HepG2 (cell line): ENCODE measurements around the gene MYRIP. TPM values are rescaled to one million over a fixed set of nuclear protein-coding genes. Genes with fewer than 3 reads are reported as not detected.

Experiments
- ATAC-seq: fragments of 200-7000 bp; cut with Tn5 transposase; 3 replicates; pipeline ENCODE4 v1.9.1; 2020; ENCODE audit warnings: mild to moderate bottlenecking, moderate library complexity
- BruUV-seq: library from RNA; stranded (reverse); fragments of 400-500 nt; replicated peaks from 2 replicates; lab custom pipeline; 2021; lab: Mats Ljungman, UMichigan
- CTCF ChIA-PET: fragments of 300-600 bp; formaldehyde crosslinking; extraction: SDS; loops from one replicate; lab custom pipeline; 2021; ENCODE audit warnings: low total read pairs, inconsistent platforms, low intra/inter-chr PET ratio; lab: Yijun Ruan, JAX
- POLR2A ChIA-PET: fragments of 350-600 bp; sonication (Branson Sonifier 250); formaldehyde crosslinking; loops from one replicate; lab custom pipeline; 2020; ENCODE audit warnings: antibody characterized with exemption, inconsistent platforms; lab: Yijun Ruan, JAX
- DNase-seq: peaks from one replicate; pipeline ENCODE4 v3.0.0-alpha.2; 2015; ENCODE audit warnings: low spot score
- FAIRE-seq: peaks from 3 replicates; lab custom pipeline; 2011; peaks lifted over from hg19 to GRCh38; lab: Jason Lieb, UNC
- H2AFZ ChIP-seq: one replicate; pipeline ENCODE4 v1.6.1; 2011; ENCODE audit warnings: low read length, inconsistent platforms
- H3K27ac ChIP-seq: fragments of 300-600 bp; 3 replicates; pipeline ENCODE4 v1.8.0; 2011; ENCODE audit warnings: mixed run types, mild to moderate bottlenecking, mixed read lengths, low read length, inconsistent platforms; ENCODE audit not compliant: insufficient read depth; ENCODE audit errors: extremely low read length
- H3K27me3 ChIP-seq, 2 experiments: fragments of 200-600 bp in 1 of 2; 2 replicates in 1 of 2; 3 replicates in 1 of 2; pipeline versions ENCODE4 v1.6.0 to v1.8.0; 2011; ENCODE audit warnings: low read length in 2 of 2, mild to moderate bottlenecking in 2 of 2, moderate library complexity in 2 of 2, inconsistent platforms in 1 of 2; ENCODE audit not compliant: insufficient read depth in 2 of 2, control insufficient read depth in 1 of 2
- H3K36me3 ChIP-seq, 2 experiments: fragments of 200-600 bp in 1 of 2; replicated peaks in 1 of 2; 2 replicates in 1 of 2; 3 replicates in 1 of 2; pipeline versions ENCODE4 v1.5.1 to v1.8.0; 2011; ENCODE audit warnings: low read length in 2 of 2, inconsistent platforms in 1 of 2; ENCODE audit not compliant: insufficient read depth in 2 of 2, control insufficient read depth in 1 of 2
- H3K4me1 ChIP-seq: 2 replicates; pipeline ENCODE4 v1.5.1; 2012; ENCODE audit warnings: low read length, inconsistent platforms; ENCODE audit not compliant: insufficient read depth
- H3K4me2 ChIP-seq: 2 replicates; pipeline ENCODE4 v1.6.0; 2011; ENCODE audit warnings: low read depth, low read length, inconsistent platforms
- H3K4me3 ChIP-seq, 3 experiments: fragments of 200-600 bp in 1 of 3; sonication (generic), shearing (Covaris generic) in 1 of 3; replicated peaks in 1 of 3; 2 replicates each; pipeline ENCODE4 v1.5.1; 2011 to 2016; ENCODE audit warnings: low read length in 3 of 3, inconsistent platforms in 2 of 3, low read depth in 2 of 3, mild to moderate bottlenecking in 2 of 3, control low read depth in 1 of 3, mixed read lengths in 1 of 3; ENCODE audit not compliant: insufficient read depth in 1 of 3
- H3K79me2 ChIP-seq: one replicate; pipeline ENCODE4 v1.6.1; 2011; ENCODE audit warnings: low read length, inconsistent platforms; ENCODE audit not compliant: insufficient read depth
- H3K9ac ChIP-seq: 2 replicates; pipeline ENCODE4 v1.6.0; 2011; ENCODE audit warnings: mild to moderate bottlenecking, low read depth, low read length, inconsistent platforms; ENCODE audit not compliant: insufficient read depth
- H3K9me3 ChIP-seq: 2 replicates; pipeline ENCODE4 v1.5.1; 2012; ENCODE audit warnings: mild to moderate bottlenecking, low read length
- H4K20me1 ChIP-seq: 2 replicates; pipeline ENCODE4 v1.6.0; 2011; ENCODE audit warnings: inconsistent platforms, mild to moderate bottlenecking, low read length, moderate library complexity; ENCODE audit not compliant: insufficient read depth
- ATF1 ChIP-seq: IDR thresholded peaks from 2 replicates; pipeline ENCODE4 v1.6.1; 2016; ENCODE audit warnings: mild to moderate bottlenecking, control low read depth
- REPIN1 ChIP-seq: sonication (generic); formaldehyde crosslinking; IDR thresholded peaks from 2 replicates; pipeline ENCODE4 v1.8.0; 2022; ENCODE audit warnings: missing genetic modification reagents, low read depth, mild to moderate bottlenecking, borderline replicate concordance
- RFXANK ChIP-seq: IDR thresholded peaks from 2 replicates; pipeline ENCODE4 v1.6.1; 2016
- STAT6 ChIP-seq: sonication (generic); formaldehyde crosslinking; IDR thresholded peaks from 2 replicates; pipeline ENCODE4 v1.4.0; 2020; ENCODE audit warnings: missing genetic modification reagents, mild to moderate bottlenecking, borderline replicate concordance
- ZBTB8A ChIP-seq: sonication (generic); formaldehyde crosslinking; IDR thresholded peaks from 2 replicates; pipeline ENCODE4 v1.4.0; 2020; ENCODE audit warnings: mild to moderate bottlenecking, low read depth, missing genetic modification reagents, borderline replicate concordance
- ZFP37 ChIP-seq: sonication (generic); formaldehyde crosslinking; IDR thresholded peaks from 2 replicates; pipeline ENCODE4 v1.4.0; 2020; ENCODE audit warnings: missing genetic modification reagents, borderline replicate concordance
- ZNF280B ChIP-seq: sonication (generic); formaldehyde crosslinking; IDR thresholded peaks from 2 replicates; pipeline ENCODE4 v1.5.0; 2020; ENCODE audit warnings: missing genetic modification reagents, mild to moderate bottlenecking, borderline replicate concordance
- ZNF446 ChIP-seq: sonication (generic); formaldehyde crosslinking; IDR thresholded peaks from 2 replicates; pipeline ENCODE4 v1.5.0; 2020; ENCODE audit warnings: mild to moderate bottlenecking, missing genetic modification reagents
- ZNF615 ChIP-seq: sonication (generic); formaldehyde crosslinking; IDR thresholded peaks from 2 replicates; pipeline ENCODE4 v1.5.0; 2020; ENCODE audit warnings: mild to moderate bottlenecking, missing genetic modification reagents, borderline replicate concordance
- ZNF710 ChIP-seq: sonication (generic); formaldehyde crosslinking; IDR thresholded peaks from 2 replicates; pipeline ENCODE4 v1.5.0; 2020; ENCODE audit warnings: mild to moderate bottlenecking, missing genetic modification reagents, borderline replicate concordance
- in situ Hi-C: cut with HindIII; loops from 2 replicates; pipeline ENCODE4 v1.10.0; 2017; ENCODE audit warnings: low pct_unique_long_range_greater_than_20kb; ENCODE audit not compliant: extremely low pct_ligation_motif_present
- intact Hi-C: fragments of 100-400 bp; cut with micrococcal nuclease; formaldehyde crosslinking; loops from one replicate; pipeline ENCODE4 v1.10.0; 2022; ENCODE audit not compliant: unreplicated experiment
- polyA plus RNA-seq, 8 experiments: library from polyadenylated mRNA; depleted of rRNA in 3 of 8; stranded (reverse) in 7 of 8; unstranded in 1 of 8; fragments of >200 nt; fragmentation: Illumina TruSeq in 4 of 8; extraction: Trizol in 4 of 8; gene quantifications; 2 replicates each; pipeline versions ENCODE4 v1.2.1 to v1.2.3, GENCODE V29; 2011 to 2016; ENCODE audit warnings: low read depth in 4 of 8, missing spikeins in 1 of 8, mixed read lengths in 1 of 8; ENCODE audit not compliant: insufficient read depth in 1 of 8
- total RNA-seq, 5 experiments: library from RNA; depleted of rRNA; stranded (reverse); fragments of >200 nt; fragmentation: Illumina TruSeq; extraction: Trizol; gene quantifications; 2 replicates each; pipeline ENCODE4 v1.2.3, GENCODE V29; 2016; ENCODE audit warnings: low read depth in 1 of 5

MYRIP gene
- total and polyA plus RNA-seq, 2 of the 13 experiments (the other 11 are each of a cell fraction or from before 2014, with no cell fraction given), result 0.64 to 0.84 TPM

GRCh38 chr3:40230382-40230781 lies 421.0 kb downstream of the MYRIP start:
- intact Hi-C loops (no loop called here), in situ Hi-C loops (no loop called here)
- H3K9ac ChIP-seq, result no peak overlapping the region
- no peaks in the 10 kb centered on the region for H4K20me1 ChIP-seq
- no peaks in the 10 kb centered on the region for H3K27me3 ChIP-seq
- no peaks in the 10 kb centered on the region for H3K4me1 ChIP-seq
- ChIA-PET POLR2A (no interaction called here), CTCF (no interaction called here)
- H3K27ac ChIP-seq, result no peak overlapping the region
- no peak overlapping the region for H3K4me3 ChIP-seq
- no TSS peak for BruUV-seq
- FAIRE-seq, result no peak
- no peaks in the 10 kb centered on the region for H3K36me3 ChIP-seq
- H3K4me2 ChIP-seq, result no peak overlapping the region
- ATAC-seq, result no peak
- H3K9me3 ChIP-seq, result no peaks in the 10 kb centered on the region
- no peaks in the 10 kb centered on the region for H3K79me2 ChIP-seq
- no peak for DNase-seq
- H2AFZ ChIP-seq, result no peak overlapping the region
- TF ChIP-seq ZFP37 (no peak), ZNF710 (CRISPR knock-in tag) (no peak), ZNF280B (no peak), RFXANK (CRISPR knock-in tag) (no peak), REPIN1 (CRISPR knock-in tag) (no peak), STAT6 (no peak), ZBTB8A (no peak), ATF1 (CRISPR knock-in tag) (no peak), ZNF615 (CRISPR knock-in tag) (no peak), ZNF446 (no peak)
